Measurements from ENCODE around the gene POU2F1. TPM values are rescaled to one million over a fixed set of nuclear protein-coding genes. Genes with fewer than 3 reads are reported as not detected.

The POU2F1 gene
- polyA plus RNA-seq, 1 donor from 2014 or later = 10.9 TPM

- Histone ChIP-seq H3K4me2 (ENCODE audit: low read length) (no peak overlapping the region), H3K9ac (ENCODE audit: low read length) (no peak overlapping the region), H3K79me2 (replicated peaks; ENCODE audit: insufficient read depth, low read length) (peaks cover 50% of the 10 kb centered on the region), H3K27me3 (ENCODE audit: insufficient read depth, low read depth, low read length) (no peaks in the 10 kb centered on the region), H3K9me2 (ENCODE audit: insufficient read depth, low read length) (no peaks in the 10 kb centered on the region), H3F3A (ENCODE audit: insufficient read depth, low read length, poor library complexity, severe bottlenecking) (no peaks in the 10 kb centered on the region), H2AFZ (ENCODE audit: low read depth, low read length) (no peak overlapping the region), H3K4me3 (ENCODE audit: low read length) (no peak overlapping the region), H4K20me1 (ENCODE audit: insufficient read depth) (no peaks in the 10 kb centered on the region), H3K27ac (ENCODE audit: low read length) (no peak overlapping the region), H3K9me3 (ENCODE audit: low read length) (no peaks in the 10 kb centered on the region), H3K36me3 (ENCODE audit: insufficient read depth, low read length) (no peaks in the 10 kb centered on the region)
- TF ChIP-seq EZH2 (IDR thresholded peaks at IDR 0.05; ENCODE audit: borderline replicate concordance, insufficient read depth, low read length, poor library complexity, severe bottlenecking) (no peak), EP300 (conservative IDR thresholded peaks at IDR 0.05; ENCODE audit: poor library complexity, severe bottlenecking) (no peak), CTCF (IDR thresholded peaks at IDR 0.05; ENCODE audit: poor library complexity, severe bottlenecking) (no peak), POLR2AphosphoS5 (IDR thresholded peaks at IDR 0.05) (no peak), TAF1 (IDR thresholded peaks at IDR 0.05; ENCODE audit: low read depth) (no peak), REST (IDR thresholded peaks at IDR 0.05; ENCODE audit: borderline replicate concordance) (no peak), MXI1 (conservative IDR thresholded peaks at IDR 0.05; ENCODE audit: poor library complexity, severe bottlenecking) (no peak), SMC3 (conservative IDR thresholded peaks at IDR 0.05; ENCODE audit: poor library complexity) (no peak), RAD21 (conservative IDR thresholded peaks at IDR 0.05) (no peak)
Measured at GRCh38 chr1:167301355-167301754, 80.7 kb downstream of the POU2F1 start.

- Histone ChIP-seq H3K9me2 (ENCODE audit: insufficient read depth, low read length) (no peaks in the 10 kb centered on the region), H4K20me1 (ENCODE audit: insufficient read depth) (no peaks in the 10 kb centered on the region), H3K27me3 (ENCODE audit: insufficient read depth, low read depth, low read length) (no peaks in the 10 kb centered on the region), H3K27ac (ENCODE audit: low read length) (no peak overlapping the region), H3K9ac (ENCODE audit: low read length) (no peak overlapping the region), H3K79me2 (replicated peaks; ENCODE audit: insufficient read depth, low read length) (peaks cover 49% of the 10 kb centered on the region), H3K9me3 (ENCODE audit: low read length) (no peaks in the 10 kb centered on the region), H3K36me3 (ENCODE audit: insufficient read depth, low read length) (no peaks in the 10 kb centered on the region), H2AFZ (ENCODE audit: low read depth, low read length) (no peak overlapping the region), H3K4me2 (ENCODE audit: low read length) (no peak overlapping the region), H3F3A (ENCODE audit: insufficient read depth, low read length, poor library complexity, severe bottlenecking) (no peaks in the 10 kb centered on the region), H3K4me3 (ENCODE audit: low read length) (no peak overlapping the region)
- TF ChIP-seq CTCF (IDR thresholded peaks at IDR 0.05; ENCODE audit: poor library complexity, severe bottlenecking) = no peak
- TF ChIP-seq REST (IDR thresholded peaks at IDR 0.05; ENCODE audit: borderline replicate concordance) = no peak
- TF ChIP-seq TAF1 (IDR thresholded peaks at IDR 0.05; ENCODE audit: low read depth) = no peak
- no peak for TF ChIP-seq MXI1 (conservative IDR thresholded peaks at IDR 0.05; ENCODE audit: poor library complexity, severe bottlenecking)
- no peak for TF ChIP-seq POLR2AphosphoS5 (IDR thresholded peaks at IDR 0.05)
- TF ChIP-seq SMC3 (conservative IDR thresholded peaks at IDR 0.05; ENCODE audit: poor library complexity) = no peak
- no peak for TF ChIP-seq RAD21 (conservative IDR thresholded peaks at IDR 0.05)
- no peak for TF ChIP-seq EZH2 (IDR thresholded peaks at IDR 0.05; ENCODE audit: borderline replicate concordance, insufficient read depth, low read length, poor library complexity, severe bottlenecking)
- TF ChIP-seq EP300 (conservative IDR thresholded peaks at IDR 0.05; ENCODE audit: poor library complexity, severe bottlenecking) = no peak
Measured at GRCh38 chr1:167304165-167304564, 83.5 kb downstream of the POU2F1 start.
